Myometrial cell (primary cell): ENCODE data around the gene RGS8. TPM values are rescaled to one million over a fixed set of nuclear protein-coding genes. Genes with fewer than 3 reads are reported as not detected.

Experiments used
- total RNA-seq: library from RNA; depleted of rRNA; stranded (reverse); fragments of >200 nt; gene quantifications from 2 replicates; pipeline ENCODE4 v1.2.3, GENCODE V29; 2015

The RGS8 gene
- total RNA-seq, result not detected in 2 replicates

GRCh38 chr1:182684116-182684828, at the start of gene RGS8:
TSS of gene RGS8 (minus strand) at chr1:182684587. CDS start at chr1:182669649, 14,938 bp downstream.

Other genes starting within 250 kb of the RGS8 start
- not detected in 2 replicates for gene RGSL1, start 234.4 kb downstream of the RGS8 start, total RNA-seq
- 3.5 and 6.9 TPM in 2 replicates for gene RNASEL, start 95.3 kb downstream of the RGS8 start, total RNA-seq
- not detected in 2 replicates for gene RGS16, start 80.2 kb downstream of the RGS8 start, total RNA-seq
- 1.4 and 19.9 TPM in 2 replicates for gene NPL, start 105.2 kb upstream of the RGS8 start, total RNA-seq
- 118 and 126 TPM in 2 replicates for gene DHX9, start 154.8 kb upstream of the RGS8 start, total RNA-seq